GM19452 (cell line): ENCODE data around the gene MAPRE3.

Experiments
- ATAC-seq: cut with Tn5 transposase; IDR thresholded peaks from one replicate; pipeline ENCODE4 v1.9.1; 2021; ENCODE audit not compliant: unreplicated experiment

Gene MAPRE3

DNA sequence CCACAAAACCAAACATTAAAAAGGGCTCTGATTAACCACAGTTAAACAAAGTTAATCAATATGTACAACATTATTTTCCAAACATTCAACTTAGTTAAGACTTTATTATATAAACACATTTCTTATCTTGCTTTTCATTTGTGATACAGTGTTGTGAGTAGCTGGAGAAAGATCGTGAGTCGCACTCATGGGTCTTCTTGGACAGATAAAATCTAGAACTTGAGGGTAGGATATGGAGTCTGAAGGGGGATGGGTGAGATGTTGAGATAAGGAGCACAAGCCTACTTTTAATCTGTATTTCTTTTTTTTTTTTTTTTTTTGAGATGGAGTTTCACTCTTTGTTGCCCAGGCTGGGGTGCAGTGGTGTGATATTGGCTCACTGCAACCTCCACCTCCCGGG, 39.7 kb downstream of the MAPRE3 start:
- ATAC-seq = no peak

DNA sequence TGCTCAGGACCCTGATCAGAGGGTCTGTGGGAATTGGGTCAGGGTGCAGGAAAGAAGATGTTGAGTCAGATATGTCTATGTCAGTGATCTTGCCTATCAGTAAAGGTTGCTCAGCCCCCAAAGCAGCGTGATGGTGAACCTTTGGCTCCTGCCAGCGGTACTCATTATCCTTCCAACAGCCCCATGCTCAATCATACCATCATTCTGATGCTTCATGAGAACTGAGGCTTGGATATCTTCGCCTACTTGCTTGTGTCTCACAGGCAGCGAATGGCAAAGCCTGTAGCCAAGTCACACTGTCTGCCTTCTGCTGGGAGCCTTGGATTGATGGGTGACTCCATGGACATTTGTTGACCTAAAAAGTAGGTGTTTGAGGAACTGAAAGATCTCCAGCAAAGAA, 43.3 kb downstream of the MAPRE3 start:
- ATAC-seq = no peak

DNA sequence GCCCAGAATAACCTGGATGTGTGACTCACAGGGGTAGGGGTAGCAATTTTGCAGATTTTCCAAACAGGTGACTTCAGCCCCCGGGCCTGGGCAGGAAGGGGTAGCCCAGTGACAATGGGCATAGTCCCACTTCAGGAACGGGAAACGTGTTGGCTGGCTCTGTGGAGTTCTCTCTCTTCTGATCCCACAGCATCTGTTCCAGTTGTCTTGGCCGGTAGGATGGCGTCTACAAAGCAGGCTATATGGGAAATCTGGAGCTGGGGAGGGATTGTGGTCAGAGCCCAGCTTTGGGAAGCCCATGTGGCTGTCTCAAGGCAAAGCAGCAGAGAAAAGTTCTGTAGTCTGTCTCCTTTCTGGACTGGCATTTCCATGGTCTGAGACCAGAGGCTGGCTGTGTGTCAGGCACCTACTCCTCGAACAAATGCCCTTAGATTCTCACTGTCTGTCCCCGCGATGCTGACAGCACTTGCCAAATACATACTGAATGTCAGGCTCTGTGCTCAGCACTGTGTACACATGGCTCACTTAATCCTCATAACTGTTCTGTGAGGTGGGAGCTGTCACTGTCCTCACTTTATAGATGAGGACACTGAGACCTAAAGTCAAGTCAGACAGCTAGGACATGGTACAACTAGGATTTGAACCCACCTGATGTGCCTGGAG, 44.5 kb downstream of the MAPRE3 start:
- ATAC-seq = no peak

DNA sequence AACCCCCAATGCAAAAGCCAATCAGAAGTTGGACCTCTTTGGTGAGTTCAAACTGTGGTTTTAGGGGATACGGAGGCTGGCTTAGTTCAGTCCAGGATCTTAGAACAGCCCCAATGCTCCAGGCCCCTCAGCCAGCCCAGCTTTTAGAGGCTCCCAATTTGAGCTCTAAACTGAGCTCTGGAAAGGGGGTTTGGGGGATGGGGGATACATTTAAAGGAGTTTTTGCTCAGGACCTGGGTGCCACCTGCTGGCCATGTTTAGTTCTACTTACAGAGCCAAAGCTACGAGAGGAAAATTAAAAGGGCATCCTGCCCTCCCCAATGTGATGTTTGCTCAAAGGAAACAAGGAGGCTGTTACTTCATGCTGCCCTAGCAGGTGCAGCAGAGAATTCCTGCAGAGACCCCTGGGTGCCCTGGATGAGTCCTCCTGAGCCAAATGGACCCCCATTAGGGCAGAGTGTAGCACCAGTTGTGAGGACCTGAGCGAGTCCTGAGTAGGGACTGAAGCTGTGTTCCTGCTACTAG, 46.4 kb downstream of the MAPRE3 start:
- no peak for ATAC-seq

DNA sequence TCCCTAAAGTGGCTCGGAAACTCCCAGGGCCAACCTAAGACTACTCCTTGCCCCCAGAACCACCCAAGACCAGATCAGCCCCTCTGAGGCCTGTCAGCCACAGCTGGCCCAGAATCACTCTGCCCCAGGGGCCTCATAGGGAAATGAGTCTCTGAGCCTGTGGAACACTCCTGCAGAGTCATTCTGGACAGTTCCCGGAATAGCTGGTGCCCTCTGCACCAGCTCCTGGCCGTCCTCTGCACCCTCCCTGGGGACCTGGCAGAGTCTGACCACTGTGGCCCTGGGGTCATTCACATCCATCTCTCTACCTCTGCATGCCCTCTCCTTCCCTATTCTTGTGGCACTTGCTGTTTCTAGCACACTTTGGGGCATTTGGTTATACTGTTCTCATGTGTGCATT, 47.7 kb downstream of the MAPRE3 start:
- ATAC-seq = no peak

DNA sequence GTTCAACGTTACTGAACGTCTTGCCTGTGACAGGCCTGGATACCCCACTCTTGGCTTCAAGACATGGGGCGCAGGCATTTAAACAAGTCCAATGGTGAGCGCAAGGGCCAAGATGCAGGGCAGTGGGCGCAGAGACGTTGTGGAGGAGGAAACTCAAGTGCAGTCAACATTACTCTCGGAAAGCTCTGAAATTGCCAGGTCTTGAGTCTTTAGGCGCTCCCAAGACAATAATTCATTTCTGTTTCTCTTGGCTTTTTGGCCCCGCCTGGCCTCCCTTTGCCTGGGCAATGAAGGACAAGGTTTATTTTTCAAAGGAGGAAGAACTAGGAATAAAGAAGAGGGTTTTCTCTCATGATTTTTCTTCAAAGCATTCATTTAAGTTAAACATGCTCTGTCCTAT, 49.0 kb downstream of the MAPRE3 start:
- no peak for ATAC-seq

DNA sequence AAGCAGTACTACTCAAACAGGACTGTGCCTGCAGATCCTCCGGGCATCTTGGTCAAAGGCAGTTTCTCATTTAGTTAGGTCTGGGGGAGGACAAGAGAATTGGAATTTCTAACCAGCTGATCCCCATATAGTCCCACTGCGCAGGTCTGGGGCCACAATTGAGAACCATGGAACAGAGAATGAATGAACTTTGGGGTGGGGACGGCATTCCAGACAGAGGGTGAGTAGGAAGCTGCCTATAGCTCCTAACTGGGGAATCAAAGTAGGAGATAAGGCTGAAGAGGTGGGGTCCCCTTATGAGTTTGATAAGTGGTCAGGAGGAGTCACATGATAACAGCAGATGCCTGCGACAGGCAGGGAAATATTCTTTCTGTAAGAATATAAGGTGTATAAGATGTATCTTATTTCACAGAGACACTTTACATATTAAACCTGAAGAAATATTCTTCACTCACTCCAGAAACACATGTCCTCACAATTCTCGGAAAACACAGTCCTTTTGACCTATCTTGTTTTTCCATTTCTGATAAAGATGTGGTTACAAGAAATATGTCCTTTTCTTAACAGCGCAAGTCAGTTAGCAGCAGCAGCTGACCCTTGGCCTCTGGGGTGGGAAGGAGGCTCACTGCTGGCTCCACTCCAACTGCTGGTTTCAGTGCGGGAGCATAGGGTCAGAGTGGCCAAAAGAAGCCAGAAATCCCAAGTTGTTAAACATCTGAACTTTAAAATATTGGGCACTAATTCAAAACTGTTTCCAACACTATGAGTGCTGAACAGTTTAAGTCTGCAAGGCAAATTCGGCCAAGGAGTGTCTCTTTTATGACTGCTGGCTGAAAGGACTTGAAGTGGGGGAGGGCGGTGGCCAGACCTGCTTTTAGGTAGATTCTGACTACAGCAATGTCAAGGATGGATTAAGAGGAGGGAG, 49.8 kb downstream of the MAPRE3 start:
- no peak for ATAC-seq

DNA sequence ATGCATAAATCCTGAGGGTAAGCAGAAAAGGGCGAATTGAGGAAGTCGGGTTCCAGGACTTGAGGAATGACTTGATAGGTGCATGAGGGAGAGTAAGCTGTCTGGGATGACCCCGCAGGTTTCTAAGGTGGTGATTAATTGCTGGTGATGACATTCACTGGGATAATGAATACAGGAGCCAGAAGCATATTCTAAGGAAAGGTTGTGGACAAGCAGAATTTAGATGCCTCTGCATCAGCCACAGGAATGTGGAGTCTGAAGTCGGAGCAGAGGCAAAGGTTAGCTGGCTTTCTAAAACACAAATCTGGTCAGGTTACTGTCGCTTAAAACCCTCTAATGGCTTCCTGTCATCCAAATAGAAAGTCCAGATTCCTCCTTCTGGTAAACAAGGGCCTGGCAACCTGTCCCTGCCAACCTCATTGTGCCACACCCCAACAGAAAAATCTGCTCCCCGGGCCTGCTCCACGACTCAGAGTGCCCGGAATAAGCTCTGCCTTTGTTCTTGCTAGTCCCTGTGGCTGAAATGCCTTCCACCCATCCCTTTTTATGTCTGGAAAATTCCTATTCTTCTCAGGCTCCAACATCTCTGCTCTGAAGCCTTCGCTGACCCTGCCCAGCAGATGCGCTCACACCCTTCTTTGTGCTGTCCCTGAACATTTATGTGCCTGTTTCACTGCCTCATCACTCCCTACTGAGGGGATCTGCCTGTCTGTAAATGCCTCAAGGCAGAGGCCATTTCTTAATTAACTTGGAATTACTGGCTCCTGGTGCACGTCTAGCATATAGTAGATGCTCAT, 51.0 kb downstream of the MAPRE3 start:
- ATAC-seq = no peak

DNA sequence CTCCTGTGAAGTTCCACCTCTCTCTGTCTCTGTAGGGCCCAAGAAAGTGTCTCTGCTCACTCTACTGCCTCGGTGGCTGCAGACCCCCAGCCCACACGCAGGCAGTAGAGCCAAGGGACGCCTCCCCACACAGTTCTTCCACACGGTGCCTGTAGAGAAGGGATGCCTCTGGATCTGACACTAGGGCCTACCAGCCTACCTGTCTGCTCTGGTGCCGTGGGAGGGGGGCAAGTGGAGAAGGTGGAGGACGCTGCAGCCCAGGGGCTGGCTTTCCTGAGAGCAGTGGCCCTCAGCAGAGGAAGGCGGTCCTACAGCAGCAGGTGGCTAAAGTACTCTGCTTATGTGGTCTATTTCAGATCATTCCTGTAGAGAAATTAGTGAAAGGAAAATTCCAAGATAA, 53.3 kb downstream of the MAPRE3 start:
- ATAC-seq = no peak

DNA sequence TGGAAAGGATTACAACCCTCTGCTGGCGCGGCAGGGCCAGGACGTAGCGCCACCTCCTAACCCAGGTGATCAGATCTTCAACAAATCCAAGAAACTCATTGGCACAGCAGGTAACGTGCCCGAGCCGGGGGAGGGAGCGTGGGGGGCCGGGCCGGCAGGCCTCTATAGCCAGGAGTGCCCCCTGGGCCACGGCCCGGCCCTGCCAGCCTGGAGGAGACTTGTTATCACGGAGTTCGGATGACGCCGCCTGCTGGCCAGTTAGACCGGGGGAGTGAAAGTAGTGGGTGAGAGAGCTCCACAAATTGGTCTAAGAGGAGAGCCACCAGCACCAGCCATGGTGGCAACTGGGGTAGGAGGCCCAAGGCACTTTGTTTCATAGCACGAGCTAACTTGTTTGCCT, 53.8 kb downstream of the MAPRE3 start:
- no peak for ATAC-seq

DNA sequence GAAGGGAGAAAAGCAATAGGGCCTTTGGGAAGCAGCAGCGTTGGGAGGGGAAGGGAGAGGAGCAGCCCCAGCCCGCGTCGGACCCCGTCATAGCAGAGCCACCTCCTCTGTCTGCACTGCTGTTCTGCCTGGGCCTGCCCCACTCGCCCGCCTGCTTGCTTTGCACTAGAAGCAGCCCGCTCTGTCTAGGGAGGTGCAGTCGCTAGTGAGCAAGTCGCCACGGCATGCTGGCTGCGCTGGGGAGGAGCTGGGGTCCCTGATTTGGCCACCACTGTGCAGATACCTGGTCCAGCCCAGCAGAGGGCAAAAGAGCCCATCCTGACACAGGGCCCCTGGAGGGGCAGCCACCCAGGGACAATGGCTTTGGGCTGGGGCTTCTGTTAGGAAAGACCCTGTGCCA, 54.4 kb downstream of the MAPRE3 start:
- no peak for ATAC-seq

DNA sequence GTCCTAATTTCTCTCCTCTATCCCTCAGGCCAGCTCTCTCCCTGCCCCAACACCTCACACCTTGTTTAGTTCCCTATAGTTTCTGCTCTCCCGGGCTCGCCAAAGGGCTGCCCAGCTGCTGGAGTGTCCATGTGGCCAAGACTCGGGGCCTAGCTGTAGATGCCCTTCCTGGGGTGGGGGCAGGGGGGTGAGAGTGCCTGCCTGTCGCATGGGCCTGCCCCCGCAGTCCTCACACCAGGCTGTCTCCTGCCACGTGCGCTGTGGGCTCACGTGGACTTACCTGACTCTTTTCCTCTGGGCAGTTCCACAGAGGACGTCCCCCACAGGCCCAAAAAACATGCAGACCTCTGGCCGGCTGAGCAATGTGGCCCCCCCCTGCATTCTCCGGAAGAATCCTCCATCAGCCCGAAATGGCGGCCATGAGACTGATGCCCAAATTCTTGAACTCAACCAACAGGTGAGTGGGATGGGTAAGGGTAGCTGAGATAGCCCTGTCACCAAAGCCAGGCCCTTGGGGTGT, 54.9 kb downstream of the MAPRE3 start:
- no peak for ATAC-seq

DNA sequence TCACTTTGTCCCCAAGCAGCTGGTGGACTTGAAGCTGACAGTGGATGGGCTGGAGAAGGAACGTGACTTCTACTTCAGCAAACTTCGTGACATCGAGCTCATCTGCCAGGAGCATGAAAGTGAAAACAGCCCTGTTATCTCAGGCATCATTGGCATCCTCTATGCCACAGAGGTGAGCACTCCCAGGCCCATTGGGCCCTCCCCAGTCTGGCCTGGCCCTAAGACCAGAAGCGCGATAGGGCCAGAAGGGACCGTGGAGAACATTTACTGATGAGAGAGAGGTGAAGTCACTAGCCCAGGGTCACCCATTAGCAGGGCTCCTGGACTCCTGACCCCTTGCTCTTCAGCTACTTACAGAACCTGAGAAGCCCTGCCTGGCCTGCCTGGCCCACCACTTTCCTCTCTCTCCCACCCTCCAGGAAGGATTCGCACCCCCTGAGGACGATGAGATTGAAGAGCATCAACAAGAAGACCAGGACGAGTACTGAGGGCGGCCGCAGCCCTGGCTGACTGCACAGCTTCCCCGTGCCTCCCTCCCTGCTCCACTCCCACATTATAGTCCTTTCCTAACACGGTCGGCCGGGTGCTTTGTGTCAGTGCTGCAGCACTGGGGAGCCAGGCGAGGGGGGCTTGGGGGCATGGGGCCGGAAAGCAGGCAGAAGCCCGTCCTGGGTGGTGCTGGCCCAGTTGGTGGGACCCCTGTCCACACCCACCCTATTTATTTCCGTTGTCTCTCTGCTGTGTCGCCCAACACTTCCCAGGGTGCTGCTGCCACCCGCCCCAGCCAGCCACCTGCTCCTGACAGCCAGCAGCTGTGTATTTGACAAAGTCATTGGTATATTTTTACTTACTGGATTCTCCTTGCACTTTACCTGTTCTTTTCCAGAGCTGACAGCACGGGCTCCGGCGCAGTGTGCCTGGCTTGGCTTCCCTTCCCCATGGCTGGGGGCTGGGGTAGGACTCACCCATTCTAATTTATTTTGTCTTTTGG, 55.7 kb downstream of the MAPRE3 start:
- no peak for ATAC-seq

DNA sequence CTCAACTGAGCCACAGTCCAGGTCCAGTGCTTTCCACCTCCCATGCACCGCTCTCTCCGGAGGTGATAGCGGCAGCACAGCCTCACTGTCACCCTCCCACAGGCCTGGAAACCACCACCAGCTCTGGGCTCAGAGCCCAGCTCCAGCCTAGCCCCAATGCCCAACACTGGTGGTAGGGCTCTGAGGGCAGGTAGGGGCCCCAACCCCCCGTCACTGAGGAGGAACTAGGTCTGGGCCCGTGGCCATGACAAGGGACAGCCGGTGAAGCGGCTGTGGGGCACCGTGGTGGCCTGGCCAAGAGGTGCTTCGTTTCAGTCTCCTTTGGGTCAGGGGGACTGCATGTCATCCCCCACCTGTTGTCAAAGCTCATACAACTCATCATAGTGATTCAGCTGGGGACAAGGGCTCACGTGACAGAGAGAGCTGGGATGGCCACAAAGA, 56.8 kb downstream of the MAPRE3 start:
- no peak for ATAC-seq

DNA sequence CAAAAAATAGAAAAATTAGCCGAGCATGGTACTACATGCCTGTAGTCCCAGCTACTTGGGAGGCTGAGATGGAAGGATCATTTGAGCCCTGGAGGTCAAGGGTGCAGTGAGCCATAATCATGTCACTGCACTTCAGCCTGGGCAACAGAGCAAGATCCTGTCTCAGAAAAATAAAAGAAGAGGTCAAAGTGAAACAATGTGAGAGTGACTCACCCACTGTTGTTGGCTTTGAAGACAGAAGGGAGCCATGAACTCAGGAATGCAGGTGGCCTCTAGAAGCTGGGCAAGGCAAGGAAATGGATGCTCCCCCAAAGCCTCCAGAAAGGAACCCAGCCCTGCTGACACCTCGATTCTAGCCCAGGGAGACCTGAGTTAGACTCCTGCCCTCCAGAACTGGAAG, 58.6 kb downstream of the MAPRE3 start:
- ATAC-seq = no peak

DNA sequence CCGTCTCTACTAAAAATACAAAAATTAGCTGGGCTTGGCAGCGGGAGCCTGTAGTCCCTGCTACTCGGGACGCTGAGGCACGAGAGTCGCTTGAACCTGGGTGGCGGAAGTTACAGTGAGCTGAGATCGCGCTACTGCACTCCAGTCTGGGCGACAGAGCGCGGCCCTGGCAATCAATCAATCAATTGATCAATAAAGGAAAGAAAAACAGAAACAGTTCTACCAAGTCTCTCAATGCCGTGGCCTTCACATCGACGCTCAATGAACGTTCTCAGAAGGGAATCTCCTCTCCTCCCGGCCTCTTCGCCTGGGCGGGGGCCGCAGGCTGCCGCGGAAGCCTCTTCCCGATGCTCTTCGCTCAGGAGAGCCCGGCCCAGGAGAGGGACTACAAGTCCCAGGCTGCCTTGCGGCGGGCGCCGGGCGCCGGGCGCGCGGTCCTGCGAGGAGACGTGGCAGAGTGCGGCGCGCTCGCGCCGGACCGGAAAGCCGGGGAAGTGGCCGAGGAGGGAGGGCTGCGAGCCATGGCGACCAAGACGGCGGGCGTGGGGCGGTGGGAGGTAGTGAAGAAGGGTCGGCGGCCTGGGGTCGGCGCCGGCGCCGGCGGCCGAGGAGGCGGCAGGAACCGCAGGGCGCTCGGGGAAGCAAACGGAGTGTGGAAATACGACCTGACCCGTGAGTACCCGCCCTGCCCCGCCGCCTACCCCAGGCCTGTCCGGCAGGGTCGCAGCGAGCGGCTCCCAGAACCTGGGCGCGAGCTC, 62.2 kb downstream of the MAPRE3 start, which contains the start of gene TMEM214:
Gene TMEM214, plus strand, starts transcription at position 471 of the 758 bp plus-strand sequence. Its CDS starts 51 bp downstream, at position 522.
- ATAC-seq = peak; percentile 95

DNA sequence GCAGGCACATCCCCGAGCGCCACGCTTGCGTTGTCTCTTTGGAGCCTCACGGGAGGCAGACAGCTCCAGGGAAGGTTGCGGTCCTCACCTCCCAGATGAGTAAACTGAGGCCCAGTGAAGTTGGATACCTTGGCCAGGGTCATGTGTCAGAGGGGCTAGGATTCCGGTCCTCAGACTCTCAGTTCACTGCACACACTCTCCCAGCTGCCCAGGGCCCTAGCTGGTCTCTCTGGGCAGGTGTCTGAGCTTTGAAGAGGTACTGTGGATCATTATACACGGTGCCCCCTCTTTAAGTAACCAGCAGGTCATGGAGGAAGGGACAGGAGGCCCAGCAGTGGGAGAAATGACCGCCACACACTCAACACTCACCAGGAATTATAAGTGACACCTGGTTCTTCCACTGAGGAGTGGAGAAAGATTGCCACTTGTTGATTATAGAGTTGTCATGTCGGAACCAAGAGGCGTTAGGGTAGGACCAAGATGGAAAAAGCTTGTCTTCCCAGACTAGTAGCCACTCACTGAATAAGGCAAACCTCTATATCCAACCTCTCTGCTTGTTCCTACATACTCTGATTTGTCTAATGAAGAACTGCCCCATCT, 62.9 kb downstream of the MAPRE3 start:
- no peak for ATAC-seq

DNA sequence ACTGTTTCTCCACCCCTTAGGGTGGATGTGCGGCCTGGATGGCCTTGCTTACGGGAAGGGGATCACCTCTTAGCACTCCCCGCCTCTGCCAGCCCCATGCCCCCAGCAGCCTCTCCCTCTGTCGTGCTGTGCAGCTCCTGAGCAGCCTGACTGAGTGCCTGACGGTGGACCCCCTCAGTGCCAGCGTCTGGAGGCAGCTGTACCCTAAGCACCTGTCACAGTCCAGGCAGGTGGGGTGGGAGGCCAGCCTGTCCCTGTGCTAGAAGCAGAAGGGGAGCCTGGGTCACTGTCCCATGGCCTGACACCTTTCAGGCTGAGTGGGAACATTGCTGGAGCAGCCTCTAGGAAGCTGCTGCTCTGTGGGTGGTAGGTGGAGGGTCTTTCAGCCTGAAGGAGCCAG, 67.6 kb downstream of the MAPRE3 start:
- ATAC-seq = no peak
